Effector CD4-positive, alpha-beta T cell (primary cell): Measurements from ENCODE around the gene MAPT.

Experiments used
- DNase-seq: peaks from one replicate; pipeline ENCODE4 v3.0.0-alpha.2; 2020

The MAPT gene

DNA sequence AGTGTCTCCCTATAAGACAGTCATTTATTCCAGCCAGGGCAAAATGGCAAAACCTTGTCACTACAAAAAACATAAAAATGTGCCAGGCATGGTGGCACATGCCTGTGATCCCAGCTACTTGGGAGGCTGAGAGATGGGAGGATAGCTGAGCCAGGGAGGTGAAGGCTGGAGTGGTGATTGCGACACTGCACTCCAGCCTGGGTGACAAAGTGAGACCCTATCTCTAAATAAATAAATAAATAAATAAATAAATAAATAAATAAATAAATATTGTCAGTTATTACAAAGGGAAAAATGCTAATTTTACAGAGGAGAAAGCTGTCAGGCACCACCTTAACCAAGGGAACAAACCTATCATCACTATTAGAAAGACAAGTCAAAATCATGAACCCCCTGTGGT, 180.2 kb downstream of the MAPT start:
- no peak for DNase-seq
